ENCODE results near the gene USP2.

GRCh38 chr11:119373059-119373920 lies 8.2 kb downstream of the USP2 start:
- TF ChIP-seq CTCF (IDR thresholded peaks at IDR 0.05) = no peak
- TF ChIP-seq POLR2A (IDR thresholded peaks at IDR 0.05) = no peak
- no peak for TF ChIP-seq POLR2AphosphoS5 (IDR thresholded peaks at IDR 0.05)
